ENCODE data around the gene POLG. TPM values are rescaled to one million over a fixed set of nuclear protein-coding genes. Genes with fewer than 3 reads are reported as not detected.
"Not testable (repeated sequence)": the region's sequence is repeated elsewhere in the genome, so short reads cannot be mapped to it uniquely, and the experiment has no call there.

Gene POLG
- polyA plus RNA-seq, 2 of the 4 experiments (the other 2 are of a cell fraction): 24.1 to 50.2 TPM

DNA sequence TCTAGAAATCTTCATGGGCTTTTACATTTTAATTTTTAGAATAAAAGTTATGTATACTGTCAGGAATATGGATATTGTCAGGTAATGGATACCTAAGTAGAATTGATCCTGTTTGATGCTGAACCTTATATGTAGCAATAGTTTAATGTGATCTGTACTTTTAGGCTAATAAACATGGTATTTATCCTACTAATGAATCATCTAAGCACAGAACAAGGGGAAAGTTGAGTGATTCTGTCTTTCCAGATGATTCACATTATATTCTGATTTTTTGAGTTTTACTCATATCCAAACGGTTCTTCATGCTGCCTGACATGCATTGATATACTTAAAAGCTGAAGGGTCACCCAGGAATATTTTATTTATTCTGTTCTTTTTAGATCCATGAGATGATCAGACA, 56.3 kb downstream of the POLG start:
- ChIA-PET CTCF (interaction anchor here (0.6 to 5.4 kb wide), 3 partner anchors 71 to 610 kb away, joined by 3 to 34 read pairs (median 19); no protein-coding TSS in a partner anchor), POLR2A (no interaction called here)
- WGBS (ENCODE audit: missing lambda C conversion rate): 73% methylated on average over 1 of the region's 1 CpG
- Histone ChIP-seq H3K4me2 (no peak overlapping the region), H3K9me3 (no peaks in the 10 kb centered on the region), H3K4me3 (no peak overlapping the region), H3K27ac (no peak overlapping the region), H3K4me1 (no peaks in the 10 kb centered on the region)
- no peak for ATAC-seq
- no peak for DNase-seq (ENCODE audit: low read depth in 1 of 2, low spot score in 1 of 2)
- FAIRE-seq: peak; percentile 72
- TF ChIP-seq HOXA7 (CRISPR knock-in tag; IDR thresholded peaks at IDR 0.05) (no peak), NFE2L2 (conservative IDR thresholded peaks at IDR 0.05; ENCODE audit: low read length) (no peak), PHF8 (IDR thresholded peaks at IDR 0.05; ENCODE audit: borderline replicate concordance, low read depth) (no peak), CHD4 (IDR thresholded peaks at IDR 0.05; ENCODE audit: borderline replicate concordance) (no peak), CBX2 (IDR thresholded peaks at IDR 0.05; ENCODE audit: borderline replicate concordance, low read depth) (no peak), ZSCAN20 (CRISPR knock-in tag; IDR thresholded peaks at IDR 0.05) (no peak), POLR2A (IDR thresholded peaks at IDR 0.05; ENCODE audit: low read length) (no peak), TFCP2L1 (CRISPR knock-in tag; IDR thresholded peaks at IDR 0.05) (no peak), FOSL2 (IDR thresholded peaks at IDR 0.05) (no peak), FOSL2 (CRISPR knock-in tag; IDR thresholded peaks at IDR 0.05) (no peak), NR3C1 (IDR thresholded peaks at IDR 0.05) (no peak), RCOR1 (IDR thresholded peaks at IDR 0.05; ENCODE audit: low read depth, low read length) (no peak), ZC3H11A (IDR thresholded peaks at IDR 0.05) (no peak), HOXB5 (CRISPR knock-in tag; IDR thresholded peaks at IDR 0.05) (no peak), HOXB13 (CRISPR knock-in tag; IDR thresholded peaks at IDR 0.05; ENCODE audit: low read depth) (no peak), CEBPB (IDR thresholded peaks at IDR 0.05) (no peak)
- TF ChIP-seq, protein P1, sequence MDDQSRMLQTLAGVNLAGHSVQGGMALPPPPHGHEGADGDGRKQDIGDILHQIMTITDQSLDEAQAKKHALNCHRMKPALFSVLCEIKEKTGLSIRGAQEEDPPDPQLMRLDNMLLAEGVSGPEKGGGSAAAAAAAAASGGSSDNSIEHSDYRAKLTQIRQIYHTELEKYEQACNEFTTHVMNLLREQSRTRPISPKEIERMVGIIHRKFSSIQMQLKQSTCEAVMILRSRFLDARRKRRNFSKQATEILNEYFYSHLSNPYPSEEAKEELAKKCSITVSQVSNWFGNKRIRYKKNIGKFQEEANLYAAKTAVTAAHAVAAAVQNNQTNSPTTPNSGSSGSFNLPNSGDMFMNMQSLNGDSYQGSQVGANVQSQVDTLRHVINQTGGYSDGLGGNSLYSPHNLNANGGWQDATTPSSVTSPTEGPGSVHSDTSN (IDR thresholded peaks at IDR 0.05): no peak
- TF ChIP-seq, protein P2, sequence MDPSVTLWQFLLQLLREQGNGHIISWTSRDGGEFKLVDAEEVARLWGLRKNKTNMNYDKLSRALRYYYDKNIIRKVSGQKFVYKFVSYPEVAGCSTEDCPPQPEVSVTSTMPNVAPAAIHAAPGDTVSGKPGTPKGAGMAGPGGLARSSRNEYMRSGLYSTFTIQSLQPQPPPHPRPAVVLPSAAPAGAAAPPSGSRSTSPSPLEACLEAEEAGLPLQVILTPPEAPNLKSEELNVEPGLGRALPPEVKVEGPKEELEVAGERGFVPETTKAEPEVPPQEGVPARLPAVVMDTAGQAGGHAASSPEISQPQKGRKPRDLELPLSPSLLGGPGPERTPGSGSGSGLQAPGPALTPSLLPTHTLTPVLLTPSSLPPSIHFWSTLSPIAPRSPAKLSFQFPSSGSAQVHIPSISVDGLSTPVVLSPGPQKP (IDR thresholded peaks at IDR 0.05; ENCODE audit: low read depth, low read length): no peak
- TF ChIP-seq, protein P3, sequence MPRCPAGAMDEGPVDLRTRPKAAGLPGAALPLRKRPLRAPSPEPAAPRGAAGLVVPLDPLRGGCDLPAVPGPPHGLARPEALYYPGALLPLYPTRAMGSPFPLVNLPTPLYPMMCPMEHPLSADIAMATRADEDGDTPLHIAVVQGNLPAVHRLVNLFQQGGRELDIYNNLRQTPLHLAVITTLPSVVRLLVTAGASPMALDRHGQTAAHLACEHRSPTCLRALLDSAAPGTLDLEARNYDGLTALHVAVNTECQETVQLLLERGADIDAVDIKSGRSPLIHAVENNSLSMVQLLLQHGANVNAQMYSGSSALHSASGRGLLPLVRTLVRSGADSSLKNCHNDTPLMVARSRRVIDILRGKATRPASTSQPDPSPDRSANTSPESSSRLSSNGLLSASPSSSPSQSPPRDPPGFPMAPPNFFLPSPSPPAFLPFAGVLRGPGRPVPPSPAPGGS (IDR thresholded peaks at IDR 0.05): no peak

DNA sequence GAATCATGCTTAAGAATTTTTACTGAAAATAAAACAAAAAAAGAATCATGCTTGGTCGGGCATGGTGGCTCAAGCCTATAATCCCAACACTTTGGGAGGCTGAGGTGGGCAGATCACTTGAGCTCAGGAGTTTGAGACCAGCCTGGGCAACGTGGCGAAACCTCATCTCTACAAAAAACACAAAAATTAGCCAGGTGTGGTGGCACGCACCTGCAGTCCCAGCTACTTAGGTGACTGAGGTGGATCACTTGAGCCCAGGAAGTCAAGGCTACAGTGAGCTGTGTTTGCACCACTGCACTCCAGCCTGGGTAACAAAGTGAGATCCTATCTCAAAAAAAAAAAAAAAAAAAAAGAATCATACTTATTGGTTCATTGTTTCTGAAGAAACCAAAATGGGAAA, 57.3 kb downstream of the POLG start:
- 94% methylated on average over 4 of the region's 4 CpGs for WGBS (ENCODE audit: missing lambda C conversion rate)
- H3K4me3 ChIP-seq; H3K4me1 ChIP-seq; H3K4me2 ChIP-seq; H3K9me3 ChIP-seq; POLR2A ChIA-PET; ATAC-seq; FAIRE-seq; H3K27ac ChIP-seq; DNase-seq (ENCODE audit: low read depth in 1 of 2, low spot score in 1 of 2): not testable (repeated sequence)
- CTCF ChIA-PET: interaction anchor here (1.6 to 5.4 kb wide), 7 partner anchors 9 to 219 kb away, joined by 4 to 34 read pairs (median 7); no protein-coding TSS in a partner anchor

Small RNAs within 50 kb of the gene (small RNA-seq; reads per million reads assigned to genes)
- 0 reads per million in 6 experiments for gene MIR6766

Other genes starting within 250 kb of the POLG start
- 63.3 and 76.4 TPM in 2 replicates for gene ABHD2, start 246.4 kb downstream of the POLG start, polyA plus RNA-seq (2011; rRNA removed)
- gene ABHD2, start 246.4 kb downstream of the POLG start, polyA plus RNA-seq (2017; fragmentation: RNase III; extraction: RNeasy Plus Mini Kit Qiagen cat#74134 plus additional on column Dnase treatment): 33.1 to 41.0 TPM (median 36.2 TPM) in 3 replicates
- not detected in 2 replicates for gene RLBP1, start 113.2 kb downstream of the POLG start, polyA plus RNA-seq (2011; rRNA removed)
- gene RLBP1, start 113.2 kb downstream of the POLG start, polyA plus RNA-seq (2017; fragmentation: RNase III; extraction: RNeasy Plus Mini Kit Qiagen cat#74134 plus additional on column Dnase treatment): not detected in 3 replicates
- gene FANCI, start 90.8 kb downstream of the POLG start, polyA plus RNA-seq (2011; rRNA removed): 97.3 and 123 TPM in 2 replicates
- 96.1 to 101 TPM (median 96.6 TPM) in 3 replicates for gene FANCI, start 90.8 kb downstream of the POLG start, polyA plus RNA-seq (2017; fragmentation: RNase III; extraction: RNeasy Plus Mini Kit Qiagen cat#74134 plus additional on column Dnase treatment)
- 11.0 and 16.6 TPM in 2 replicates for gene RHCG, start 161.8 kb upstream of the POLG start, polyA plus RNA-seq (2011; rRNA removed)
- gene RHCG, start 161.8 kb upstream of the POLG start, polyA plus RNA-seq (2017; fragmentation: RNase III; extraction: RNeasy Plus Mini Kit Qiagen cat#74134 plus additional on column Dnase treatment): 3.1 to 3.7 TPM (median 3.6 TPM) in 3 replicates
- gene TICRR, start 240.6 kb upstream of the POLG start, polyA plus RNA-seq (2011; rRNA removed): 7.8 and 9.4 TPM in 2 replicates
- 10.4 to 11.6 TPM (median 11.3 TPM) in 3 replicates for gene TICRR, start 240.6 kb upstream of the POLG start, polyA plus RNA-seq (2017; fragmentation: RNase III; extraction: RNeasy Plus Mini Kit Qiagen cat#74134 plus additional on column Dnase treatment)